ENCODE results near the gene PCDHB13.
"Not testable (repeated sequence)": the region's sequence is repeated elsewhere in the genome, so short reads cannot be mapped to it uniquely, and the experiment has no call there.

PCDHB13 gene

DNA sequence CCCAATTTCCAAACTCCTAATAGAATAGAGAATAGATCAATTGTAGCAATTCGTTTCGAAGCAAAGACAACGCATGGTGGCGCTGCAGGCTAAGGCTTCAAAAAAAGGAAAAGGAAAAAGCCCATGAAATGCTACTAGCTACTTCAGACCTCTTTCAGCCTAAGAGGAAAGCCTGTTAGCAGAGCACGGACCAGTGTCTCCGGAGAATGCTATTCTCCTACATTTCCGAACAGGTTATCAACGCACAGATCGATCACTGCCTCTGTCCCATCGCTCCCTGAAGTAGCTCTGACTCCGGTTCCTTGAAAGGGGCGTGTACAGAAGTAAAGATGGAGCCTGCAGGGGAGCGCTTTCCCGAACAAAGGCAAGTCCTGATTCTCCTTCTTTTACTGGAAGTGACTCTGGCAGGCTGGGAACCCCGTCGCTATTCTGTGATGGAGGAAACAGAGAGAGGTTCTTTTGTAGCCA lies 31.6 kb downstream of the PCDHB13 start, which contains the start of gene PCDHB15:
Gene PCDHB15 (plus strand): TSS at position 146 of the 468 bp plus-strand sequence. CDS start 184 bp downstream, at position 330.
- no peaks in the 10 kb centered on the region for H3K4me1 Mint-ChIP-seq
- H3K4me3 Mint-ChIP-seq = peak within 1 kb of the TSS; percentile 82
- H3K27ac Mint-ChIP-seq = no peak within 1 kb of the TSS
- peaks cover 93% of the 10 kb centered on the region for H3K9me3 Mint-ChIP-seq
- H3K27me3 Mint-ChIP-seq (ENCODE audit: low read depth, poor library complexity) = peaks cover 8% of the 10 kb centered on the region
- TF ChIP-seq, protein P1, sequence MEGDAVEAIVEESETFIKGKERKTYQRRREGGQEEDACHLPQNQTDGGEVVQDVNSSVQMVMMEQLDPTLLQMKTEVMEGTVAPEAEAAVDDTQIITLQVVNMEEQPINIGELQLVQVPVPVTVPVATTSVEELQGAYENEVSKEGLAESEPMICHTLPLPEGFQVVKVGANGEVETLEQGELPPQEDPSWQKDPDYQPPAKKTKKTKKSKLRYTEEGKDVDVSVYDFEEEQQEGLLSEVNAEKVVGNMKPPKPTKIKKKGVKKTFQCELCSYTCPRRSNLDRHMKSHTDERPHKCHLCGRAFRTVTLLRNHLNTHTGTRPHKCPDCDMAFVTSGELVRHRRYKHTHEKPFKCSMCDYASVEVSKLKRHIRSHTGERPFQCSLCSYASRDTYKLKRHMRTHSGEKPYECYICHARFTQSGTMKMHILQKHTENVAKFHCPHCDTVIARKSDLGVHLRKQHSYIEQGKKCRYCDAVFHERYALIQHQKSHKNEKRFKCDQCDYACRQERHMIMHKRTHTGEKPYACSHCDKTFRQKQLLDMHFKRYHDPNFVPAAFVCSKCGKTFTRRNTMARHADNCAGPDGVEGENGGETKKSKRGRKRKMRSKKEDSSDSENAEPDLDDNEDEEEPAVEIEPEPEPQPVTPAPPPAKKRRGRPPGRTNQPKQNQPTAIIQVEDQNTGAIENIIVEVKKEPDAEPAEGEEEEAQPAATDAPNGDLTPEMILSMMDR (IDR thresholded peaks at IDR 0.05) = peak; percentile 23
- peaks cover 87% of the 10 kb centered on the region for H3K36me3 Mint-ChIP-seq (ENCODE audit: low read depth)
- DNase-seq = peak; percentile 51

DNA sequence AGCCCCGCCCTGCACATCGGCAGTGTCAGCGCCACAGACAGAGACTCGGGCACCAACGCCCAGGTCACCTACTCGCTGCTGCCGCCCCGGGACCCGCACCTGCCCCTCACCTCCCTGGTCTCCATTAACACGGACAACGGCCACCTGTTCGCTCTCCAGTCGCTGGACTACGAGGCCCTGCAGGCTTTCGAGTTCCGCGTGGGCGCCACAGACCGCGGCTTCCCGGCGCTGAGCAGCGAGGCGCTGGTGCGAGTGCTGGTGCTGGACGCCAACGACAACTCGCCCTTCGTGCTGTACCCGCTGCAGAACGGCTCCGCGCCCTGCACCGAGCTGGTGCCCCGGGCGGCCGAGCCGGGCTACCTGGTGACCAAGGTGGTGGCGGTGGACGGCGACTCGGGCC lies 33.3 kb downstream of the PCDHB13 start:
- H3K4me1 Mint-ChIP-seq; H3K27me3 Mint-ChIP-seq (ENCODE audit: low read depth, poor library complexity); H3K4me3 Mint-ChIP-seq; H3K27ac Mint-ChIP-seq; DNase-seq: not testable (repeated sequence)
- Mint-ChIP-seq H3K9me3 (peaks cover 95% of the 10 kb centered on the region), H3K36me3 (ENCODE audit: low read depth) (peaks cover 85% of the 10 kb centered on the region)

DNA sequence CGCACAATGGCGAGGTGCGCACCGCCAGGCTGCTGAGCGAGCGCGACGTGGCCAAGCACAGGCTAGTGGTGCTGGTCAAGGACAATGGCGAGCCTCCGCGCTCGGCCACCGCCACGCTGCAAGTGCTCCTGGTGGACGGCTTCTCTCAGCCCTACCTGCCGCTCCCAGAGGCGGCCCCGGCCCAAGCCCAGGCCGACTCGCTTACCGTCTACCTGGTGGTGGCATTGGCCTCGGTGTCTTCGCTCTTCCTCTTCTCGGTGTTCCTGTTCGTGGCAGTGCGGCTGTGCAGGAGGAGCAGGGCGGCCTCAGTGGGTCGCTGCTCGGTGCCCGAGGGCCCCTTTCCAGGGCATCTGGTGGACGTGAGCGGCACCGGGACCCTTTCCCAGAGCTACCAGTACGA lies 33.7 kb downstream of the PCDHB13 start:
- Mint-ChIP-seq H3K27ac (peak overlapping the region; percentile 74), H3K9me3 (peaks cover 95% of the 10 kb centered on the region), H3K36me3 (ENCODE audit: low read depth) (peaks cover 82% of the 10 kb centered on the region)
- H3K4me3 Mint-ChIP-seq; H3K4me1 Mint-ChIP-seq; DNase-seq; H3K27me3 Mint-ChIP-seq (ENCODE audit: low read depth, poor library complexity): not testable (repeated sequence)

DNA sequence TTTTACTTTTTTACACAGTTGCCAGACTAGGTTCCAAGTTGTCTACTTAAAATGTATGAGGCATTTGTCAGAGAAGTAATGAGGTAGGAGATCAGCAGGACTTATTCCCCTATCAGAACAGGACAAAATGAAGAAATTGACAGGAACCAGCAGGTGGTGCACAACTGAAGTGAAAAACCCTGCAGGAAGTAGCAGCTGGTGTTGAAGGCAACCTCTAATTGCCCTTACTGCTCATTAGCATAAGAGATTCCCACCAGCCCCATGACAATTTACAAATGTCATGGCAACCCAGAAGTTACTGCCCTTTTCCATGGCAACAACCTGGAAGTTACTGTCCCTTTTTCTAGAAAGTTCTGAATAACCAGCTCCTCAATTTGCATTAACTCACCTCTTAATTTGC lies 36.9 kb downstream of the PCDHB13 start:
- H3K27me3 Mint-ChIP-seq (ENCODE audit: low read depth, poor library complexity) = peaks cover 4% of the 10 kb centered on the region
- DNase-seq = no peak
- H3K9me3 Mint-ChIP-seq = peaks cover 94% of the 10 kb centered on the region
- peaks cover 70% of the 10 kb centered on the region for H3K36me3 Mint-ChIP-seq (ENCODE audit: low read depth)
- TF ChIP-seq, protein P1 (IDR thresholded peaks at IDR 0.05) = no peak
- H3K4me1 Mint-ChIP-seq = no peaks in the 10 kb centered on the region
- no peak overlapping the region for H3K4me3 Mint-ChIP-seq
- H3K27ac Mint-ChIP-seq = no peak overlapping the region

DNA sequence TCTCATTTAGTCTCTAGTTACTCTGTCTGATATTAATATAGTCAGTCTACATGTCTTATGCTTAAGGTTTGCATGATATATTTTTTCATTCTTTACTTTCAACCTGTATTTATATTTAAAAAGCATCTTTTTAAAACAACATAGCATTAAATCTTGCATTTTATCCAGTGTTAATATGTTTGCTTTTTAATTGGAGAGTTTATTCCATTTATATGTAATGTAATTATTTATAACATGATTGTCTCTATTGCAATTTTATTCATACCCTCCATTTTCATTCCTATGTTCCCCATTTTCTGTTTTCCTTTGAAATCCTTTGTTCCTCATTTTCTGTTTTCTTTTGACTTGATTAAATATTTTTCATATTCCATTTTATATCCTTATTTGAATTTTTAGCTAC lies 44.7 kb downstream of the PCDHB13 start:
- Mint-ChIP-seq H3K27me3 (ENCODE audit: low read depth, poor library complexity) (peaks cover 4% of the 10 kb centered on the region), H3K27ac (no peak overlapping the region), H3K36me3 (ENCODE audit: low read depth) (peaks cover 70% of the 10 kb centered on the region), H3K9me3 (peaks cover 99% of the 10 kb centered on the region), H3K4me1 (no peaks in the 10 kb centered on the region), H3K4me3 (no peak overlapping the region)
- TF ChIP-seq, protein P1 (IDR thresholded peaks at IDR 0.05) = no peak
- no peak for DNase-seq

DNA sequence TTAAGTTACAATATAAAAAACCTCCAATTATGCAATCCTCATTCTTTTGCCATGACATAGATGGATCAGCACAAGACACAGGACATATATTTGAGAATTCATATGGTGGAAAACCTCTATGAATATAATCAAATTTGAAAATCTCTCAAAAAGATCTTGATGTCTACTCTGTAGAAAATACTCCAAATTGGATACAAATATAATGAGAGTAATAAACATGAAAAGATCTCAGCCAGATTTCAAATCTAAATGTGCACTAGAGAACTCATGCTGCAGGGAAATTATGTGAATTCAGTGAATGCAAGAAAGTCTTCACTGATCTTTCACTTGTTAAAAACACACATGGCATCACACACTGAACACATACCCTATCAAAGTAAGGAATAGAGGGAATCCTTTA lies 45.2 kb downstream of the PCDHB13 start:
- TF ChIP-seq, protein P1 (IDR thresholded peaks at IDR 0.05) = no peak
- peaks cover 4% of the 10 kb centered on the region for H3K27me3 Mint-ChIP-seq (ENCODE audit: low read depth, poor library complexity)
- H3K4me3 Mint-ChIP-seq = no peak overlapping the region
- DNase-seq = no peak
- peaks cover 73% of the 10 kb centered on the region for H3K36me3 Mint-ChIP-seq (ENCODE audit: low read depth)
- peaks cover 99% of the 10 kb centered on the region for H3K9me3 Mint-ChIP-seq
- no peaks in the 10 kb centered on the region for H3K4me1 Mint-ChIP-seq
- H3K27ac Mint-ChIP-seq = no peak overlapping the region

DNA sequence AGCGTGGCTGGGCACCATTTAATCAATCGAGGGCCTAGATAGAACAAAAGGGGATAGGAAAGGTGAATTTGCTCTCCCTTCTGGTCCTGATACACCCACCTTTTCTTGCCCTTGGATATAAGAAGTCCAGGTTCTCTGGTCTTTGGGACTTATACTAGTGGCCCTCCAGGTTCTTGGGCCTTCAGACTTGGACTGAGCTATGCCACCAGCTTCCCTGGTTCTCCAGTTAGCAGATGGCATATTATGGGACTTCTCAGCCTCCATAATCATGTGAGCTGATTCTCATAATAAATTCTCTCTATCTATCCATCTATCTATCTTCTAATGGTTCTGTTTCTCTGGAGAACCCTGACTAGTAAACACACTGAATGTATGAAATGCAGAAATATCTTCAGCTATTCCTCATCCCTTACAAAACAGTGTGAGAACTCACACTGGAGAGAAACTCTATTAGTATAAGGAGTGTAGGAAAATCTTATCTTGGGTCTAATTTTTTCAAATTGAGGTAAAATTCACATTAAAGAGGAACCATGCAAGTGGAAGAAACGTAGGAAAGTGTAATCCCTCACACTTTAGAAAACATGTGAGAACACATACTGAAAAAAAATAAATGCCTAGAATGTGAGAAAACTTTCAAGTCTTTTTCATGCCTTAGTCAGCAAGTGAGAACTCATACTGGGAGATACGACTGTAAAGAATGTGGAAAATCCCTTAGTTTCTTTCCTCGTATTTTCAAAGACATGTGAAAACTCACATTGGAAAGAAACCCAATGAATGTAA lies 46.9 kb downstream of the PCDHB13 start:
- no peaks in the 10 kb centered on the region for H3K4me1 Mint-ChIP-seq
- H3K4me3 Mint-ChIP-seq = no peak overlapping the region
- peaks cover 99% of the 10 kb centered on the region for H3K9me3 Mint-ChIP-seq
- peaks cover 74% of the 10 kb centered on the region for H3K36me3 Mint-ChIP-seq (ENCODE audit: low read depth)
- H3K27me3 Mint-ChIP-seq (ENCODE audit: low read depth, poor library complexity) = peaks cover 4% of the 10 kb centered on the region
- no peak overlapping the region for H3K27ac Mint-ChIP-seq
- no peak for DNase-seq
- TF ChIP-seq, protein P1 (IDR thresholded peaks at IDR 0.05) = no peak

Measured in nephron progenitor cell (in vitro differentiated cells).